Stimulated activated CD8-positive, alpha-beta memory T cell treated with anti-CD3 and anti-CD28 coated beads, Interleukin-2, amount 100 ng/mL, for 1 hour (primary cell): Measurements from ENCODE around the gene PTPRN2.

Source experiments
- DNase-seq, 2 donors: peaks; one replicate each; pipeline ENCODE4 v3.0.0-alpha.2; 2020; ENCODE audit warnings: low read depth in 2 of 2

PTPRN2 gene

GRCh38 chr7:158097453-158098124, 490.0 kb downstream of the PTPRN2 start:
- no peak for DNase-seq

- no peak for DNase-seq
These were observed 490.5 kb downstream of the PTPRN2 start for GRCh38 chr7:158097106-158097452.

- no peak for DNase-seq
These were observed 491.0 kb downstream of the PTPRN2 start for GRCh38 chr7:158096582-158096981.

- DNase-seq = no peak
These were observed 492.9 kb downstream of the PTPRN2 start for GRCh38 chr7:158094671-158095226.

- DNase-seq = no peak
These were observed 493.6 kb downstream of the PTPRN2 start for GRCh38 chr7:158094046-158094445.

GRCh38 chr7:158093156-158093796, 494.3 kb downstream of the PTPRN2 start:
- no peak for DNase-seq

- no peak for DNase-seq
These were observed 500.4 kb downstream of the PTPRN2 start for GRCh38 chr7:158087196-158087595.

- DNase-seq = no peak
These were observed 501.6 kb downstream of the PTPRN2 start for GRCh38 chr7:158085741-158086695.

- no peak for DNase-seq
These were observed 503.1 kb downstream of the PTPRN2 start for GRCh38 chr7:158084555-158084954.

GRCh38 chr7:158083526-158084310, 503.9 kb downstream of the PTPRN2 start:
- DNase-seq = no peak

- no peak for DNase-seq
These were observed 504.9 kb downstream of the PTPRN2 start for GRCh38 chr7:158082761-158083160.

- DNase-seq = no peak
These were observed 506.7 kb downstream of the PTPRN2 start for GRCh38 chr7:158080899-158081445.

- DNase-seq = no peak
These were observed 509.4 kb downstream of the PTPRN2 start for GRCh38 chr7:158077934-158078910.

GRCh38 chr7:158077151-158077840, 510.3 kb downstream of the PTPRN2 start:
- DNase-seq = no peak

GRCh38 chr7:158076656-158077055, 511.0 kb downstream of the PTPRN2 start:
- no peak for DNase-seq

GRCh38 chr7:158076215-158076614, 511.4 kb downstream of the PTPRN2 start:
- DNase-seq = no peak

GRCh38 chr7:158075633-158076001, 512.0 kb downstream of the PTPRN2 start:
- DNase-seq = no peak

GRCh38 chr7:158074896-158075632, 512.6 kb downstream of the PTPRN2 start:
- DNase-seq = no peak
